ENCODE results near the gene VEGFB.
A peak's percentile ranks its signal among the peaks of the same experiment; 100 is the strongest.
"Not testable (repeated sequence)": the region's sequence is repeated elsewhere in the genome, so short reads cannot be mapped to it uniquely, and the experiment has no call there.

The VEGFB gene

DNA sequence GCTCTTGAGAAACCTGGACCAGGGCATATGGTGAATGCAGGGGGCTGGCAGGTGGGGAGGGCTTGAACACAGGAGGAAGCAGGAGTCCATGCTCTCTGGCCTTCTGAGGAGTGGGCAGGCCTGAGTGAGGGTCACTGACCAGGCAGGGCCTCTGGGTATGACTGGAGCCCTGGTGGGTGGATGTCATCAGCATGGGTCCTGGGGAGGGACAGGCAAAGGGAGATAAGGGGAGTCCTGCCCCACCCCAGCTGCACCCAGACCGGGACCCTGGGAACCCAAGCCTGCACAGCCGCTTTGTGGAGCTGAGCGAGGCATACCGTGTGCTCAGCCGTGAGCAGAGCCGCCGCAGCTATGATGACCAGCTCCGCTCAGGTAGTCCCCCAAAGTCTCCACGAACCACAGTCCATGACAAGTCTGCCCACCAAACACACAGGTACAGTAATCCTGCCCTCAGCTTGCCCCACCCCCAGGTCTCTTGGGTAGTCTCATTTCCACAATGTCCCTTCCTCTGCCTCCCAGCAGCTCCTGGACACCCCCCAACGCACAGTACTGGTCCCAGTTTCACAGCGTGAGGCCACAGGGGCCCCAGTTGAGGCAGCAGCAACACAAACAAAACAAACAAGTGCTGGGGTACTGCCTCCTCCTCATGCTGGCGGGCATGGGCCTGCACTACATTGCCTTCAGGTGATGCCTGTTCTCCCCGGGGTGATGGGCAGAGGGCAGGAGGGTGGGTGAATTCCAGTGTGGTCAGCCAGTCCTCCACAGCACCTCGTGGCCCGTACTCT is 2.0 kb upstream of the VEGFB start:
- no peak for DNase-seq

DNA sequence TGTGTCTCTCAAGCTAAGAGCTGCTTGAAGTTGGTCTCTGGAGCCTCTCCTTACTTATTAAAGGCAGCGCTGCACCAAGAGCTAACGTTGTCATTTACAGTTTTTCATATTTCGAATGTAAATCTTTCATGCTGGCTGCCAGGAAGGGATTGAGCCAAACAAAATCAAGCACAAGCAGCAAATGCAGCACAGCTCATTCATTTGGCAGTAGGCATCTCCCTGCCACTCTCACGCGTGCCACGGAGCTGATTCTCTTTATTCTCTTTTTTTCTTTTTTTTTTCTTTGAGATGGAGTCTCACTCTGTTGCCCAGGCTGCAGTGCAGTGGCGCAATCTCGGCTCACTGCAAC is 1.4 kb upstream of the VEGFB start:
- no peak for DNase-seq

DNA sequence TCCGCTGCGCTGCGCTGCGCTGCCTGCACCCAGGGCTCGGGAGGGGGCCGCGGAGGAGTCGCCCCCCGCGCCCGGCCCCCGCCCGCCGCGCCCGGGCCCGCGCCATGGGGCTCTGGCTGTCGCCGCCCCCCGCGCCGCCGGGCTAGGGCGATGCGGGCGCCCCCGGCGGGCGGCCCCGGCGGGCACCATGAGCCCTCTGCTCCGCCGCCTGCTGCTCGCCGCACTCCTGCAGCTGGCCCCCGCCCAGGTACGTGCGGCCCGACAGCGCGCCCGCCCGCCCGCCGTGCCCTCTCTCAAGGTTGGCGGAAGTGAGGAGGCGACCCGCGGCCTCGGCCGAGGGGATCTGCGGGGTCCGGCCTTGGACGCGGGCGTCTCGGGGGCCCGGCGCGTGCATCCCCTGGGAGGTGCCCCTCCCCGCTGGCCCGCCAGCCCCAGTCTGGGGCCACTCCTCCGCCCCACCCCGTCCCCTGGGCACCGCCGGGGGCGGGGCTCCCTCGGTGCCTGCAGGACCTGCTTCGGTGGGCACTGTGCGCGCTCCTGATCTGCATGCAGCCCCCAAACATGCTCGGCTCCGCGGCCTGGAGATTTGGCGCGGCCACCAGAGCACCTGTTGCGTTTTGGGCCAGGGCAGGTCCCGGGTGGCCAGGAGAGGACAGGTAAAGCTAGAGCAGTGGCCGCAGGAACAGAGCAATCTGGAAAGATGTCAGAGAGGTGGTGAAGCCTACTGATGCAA is 429 bp downstream of the VEGFB start:
- DNase-seq, result peak; percentile 83

DNA sequence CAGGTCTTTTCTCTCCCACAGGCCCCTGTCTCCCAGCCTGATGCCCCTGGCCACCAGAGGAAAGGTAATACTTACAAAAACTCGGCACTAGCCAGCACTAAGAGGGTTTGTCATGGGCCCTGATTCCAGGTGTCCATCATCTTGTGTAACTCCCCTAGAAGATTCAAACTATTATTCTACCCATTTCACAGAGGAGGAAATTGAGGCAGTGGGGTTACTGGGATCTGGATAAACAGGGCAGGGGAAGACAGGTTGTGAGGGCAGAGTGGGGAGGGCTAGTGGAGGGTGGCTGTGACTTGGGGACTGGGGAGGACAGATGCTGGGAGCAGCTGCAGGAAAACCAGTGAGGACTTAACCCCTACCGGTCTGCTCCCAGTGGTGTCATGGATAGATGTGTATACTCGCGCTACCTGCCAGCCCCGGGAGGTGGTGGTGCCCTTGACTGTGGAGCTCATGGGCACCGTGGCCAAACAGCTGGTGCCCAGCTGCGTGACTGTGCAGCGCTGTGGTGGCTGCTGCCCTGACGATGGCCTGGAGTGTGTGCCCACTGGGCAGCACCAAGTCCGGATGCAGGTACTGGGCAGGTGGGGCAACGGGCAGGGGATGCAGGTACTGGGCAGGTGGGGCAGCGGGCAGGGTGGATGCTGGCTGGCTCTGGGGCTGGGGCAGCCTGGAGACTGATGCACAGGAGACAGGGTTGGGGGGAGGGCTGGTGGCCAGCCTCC is 1.2 kb downstream of the VEGFB start:
- DNase-seq, result no peak

DNA sequence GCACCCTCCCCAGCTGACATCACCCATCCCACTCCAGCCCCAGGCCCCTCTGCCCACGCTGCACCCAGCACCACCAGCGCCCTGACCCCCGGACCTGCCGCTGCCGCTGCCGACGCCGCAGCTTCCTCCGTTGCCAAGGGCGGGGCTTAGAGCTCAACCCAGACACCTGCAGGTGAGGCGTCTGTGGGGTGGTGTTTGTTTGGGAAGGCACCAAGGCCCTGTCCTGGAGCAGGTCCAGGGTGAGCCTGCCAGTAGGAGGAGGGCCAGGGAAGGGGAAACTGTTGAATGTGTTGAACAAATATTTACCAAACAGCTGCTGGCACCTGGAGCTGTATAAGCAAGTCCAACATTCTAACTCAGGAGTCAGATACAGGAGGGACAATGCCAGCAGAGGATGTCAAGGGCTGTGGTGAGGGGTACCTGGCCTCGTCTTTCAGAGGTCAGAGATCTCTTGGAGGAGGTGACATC is 3.1 kb downstream of the VEGFB start:
- DNase-seq, result no peak

DNA sequence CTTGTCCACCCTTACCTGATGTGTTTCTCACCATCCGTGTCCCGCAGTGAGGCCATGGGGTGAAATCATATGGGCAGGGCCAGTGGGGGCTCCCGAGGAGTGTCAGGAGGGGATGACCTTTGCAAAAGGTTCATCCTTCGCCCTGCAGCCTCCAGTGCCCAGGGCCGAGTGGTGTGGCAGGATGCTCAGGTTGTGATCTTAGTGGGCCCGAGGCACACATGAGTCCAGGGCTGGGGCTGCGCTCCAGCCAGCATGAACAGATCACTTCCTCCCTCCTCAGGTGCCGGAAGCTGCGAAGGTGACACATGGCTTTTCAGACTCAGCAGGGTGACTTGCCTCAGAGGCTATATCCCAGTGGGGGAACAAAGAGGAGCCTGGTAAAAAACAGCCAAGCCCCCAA is 3.7 kb downstream of the VEGFB start:
- no peak for DNase-seq

DNA sequence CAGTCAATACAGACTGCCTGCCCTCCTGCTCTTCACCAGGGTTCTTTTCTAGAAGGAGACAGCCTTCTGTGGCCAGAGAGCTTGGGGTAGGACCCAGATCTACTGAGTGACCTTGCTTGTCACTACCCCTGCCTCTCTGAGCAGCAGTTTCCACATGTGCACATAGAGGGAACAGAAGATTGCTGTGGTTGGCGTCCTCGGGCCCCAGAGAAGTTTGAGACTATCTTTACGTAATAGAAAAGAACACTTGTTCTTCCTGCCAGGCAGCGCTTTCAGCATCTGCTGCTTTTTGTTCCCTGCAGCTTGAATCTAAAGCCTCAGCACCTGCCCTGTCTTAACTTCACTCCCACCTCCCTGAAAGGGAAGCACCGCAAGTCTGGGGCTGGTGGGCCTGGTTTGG is 4.6 kb downstream of the VEGFB start:
- DNase-seq, result no peak

DNA sequence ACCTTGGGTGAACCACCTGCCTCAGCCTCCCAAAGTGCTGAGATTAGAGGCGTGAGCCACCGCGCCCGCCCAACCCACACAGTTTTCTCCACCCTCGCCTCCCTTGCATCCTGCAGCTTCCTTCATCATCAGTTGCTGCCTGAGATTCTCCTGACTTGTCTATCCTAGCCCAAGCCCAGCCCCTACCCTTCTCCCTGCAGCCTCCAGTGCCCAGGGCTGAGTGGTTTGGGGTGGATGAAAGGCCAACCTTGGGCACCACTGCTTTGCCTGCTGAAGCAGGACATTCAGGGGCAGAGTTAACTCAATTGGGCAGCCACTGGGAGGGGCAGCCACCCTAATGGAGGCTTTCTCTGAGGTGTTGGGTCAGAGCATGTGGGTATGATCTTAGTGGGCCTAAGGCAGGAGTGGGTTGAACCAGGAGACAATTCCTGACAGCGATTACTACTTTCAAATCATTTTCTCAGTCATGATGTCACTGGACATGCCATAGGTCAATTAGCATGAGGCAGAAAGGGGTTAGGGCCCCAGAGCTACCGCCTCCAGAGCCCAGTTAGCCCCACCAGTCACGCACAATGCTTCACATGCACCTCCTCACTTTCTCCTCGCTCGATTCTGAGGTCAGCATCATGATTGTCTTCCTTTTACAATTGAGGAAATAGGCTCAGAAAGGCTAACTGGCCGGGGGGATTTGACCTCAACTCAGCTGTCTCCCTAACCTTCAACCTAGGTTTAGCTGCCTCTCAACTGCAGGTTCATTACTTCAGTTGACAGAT is 5.5 kb downstream of the VEGFB start:
- no peak for DNase-seq

DNA sequence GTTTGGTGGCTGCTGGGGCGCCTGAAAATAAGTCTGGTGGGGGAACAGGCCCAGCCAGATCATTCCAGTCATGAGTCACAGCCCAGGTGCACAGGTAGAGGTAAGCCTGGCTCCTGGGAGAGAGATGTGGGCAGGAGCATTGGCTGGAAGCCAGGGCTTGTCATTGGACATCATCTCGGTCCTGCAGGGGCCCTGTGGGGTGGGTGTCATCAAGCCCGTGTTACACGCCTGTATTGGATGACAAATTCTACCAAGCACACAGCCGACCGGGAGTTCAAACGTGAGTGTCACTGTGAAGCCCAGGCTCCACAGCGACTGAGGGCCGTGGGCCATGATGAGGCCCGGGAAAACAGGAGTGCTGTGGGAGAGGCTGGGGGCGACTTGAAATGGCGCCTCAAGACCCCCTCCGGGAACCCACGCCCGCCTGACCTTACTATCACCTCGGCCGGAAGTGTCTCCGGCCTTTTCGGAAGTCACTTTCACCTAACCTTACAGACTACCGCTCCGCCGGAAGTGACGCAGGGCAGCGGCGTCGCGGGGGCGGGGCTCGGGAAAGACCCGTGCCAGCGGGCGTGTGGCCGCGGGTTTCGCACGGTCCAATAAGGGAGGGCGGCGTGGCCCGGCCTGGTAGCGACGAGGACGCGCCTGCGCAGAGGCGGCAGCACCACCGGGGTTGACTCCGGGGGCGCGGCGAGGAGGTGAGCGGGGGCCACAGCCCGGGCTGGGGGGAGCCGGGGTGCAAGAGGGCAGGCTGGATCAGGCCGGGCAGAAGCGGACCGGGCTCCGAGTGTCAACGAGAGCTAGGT is 6.3 kb downstream of the VEGFB start, which contains the start of gene FKBP2:
FKBP2 (plus strand) TSS at position 661 of the 806 bp plus-strand sequence. CDS start 1,293 bp downstream, outside the sequence.
- DNase-seq, result peak; percentile 99

DNA sequence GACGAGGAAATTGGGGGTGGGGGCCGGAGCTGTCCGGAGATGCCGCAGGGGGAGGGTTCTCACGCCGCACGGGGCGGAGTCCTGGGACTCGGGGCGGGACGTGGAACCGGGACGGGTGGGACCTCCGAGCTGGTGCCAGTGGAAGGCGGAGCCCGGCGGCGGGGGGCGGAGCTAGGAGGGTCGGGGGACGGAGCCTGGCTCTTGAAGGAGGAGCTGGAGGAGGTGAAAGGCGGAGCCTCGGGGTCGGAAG is 6.8 kb downstream of the VEGFB start:
- DNase-seq, result peak; percentile 100

DNA sequence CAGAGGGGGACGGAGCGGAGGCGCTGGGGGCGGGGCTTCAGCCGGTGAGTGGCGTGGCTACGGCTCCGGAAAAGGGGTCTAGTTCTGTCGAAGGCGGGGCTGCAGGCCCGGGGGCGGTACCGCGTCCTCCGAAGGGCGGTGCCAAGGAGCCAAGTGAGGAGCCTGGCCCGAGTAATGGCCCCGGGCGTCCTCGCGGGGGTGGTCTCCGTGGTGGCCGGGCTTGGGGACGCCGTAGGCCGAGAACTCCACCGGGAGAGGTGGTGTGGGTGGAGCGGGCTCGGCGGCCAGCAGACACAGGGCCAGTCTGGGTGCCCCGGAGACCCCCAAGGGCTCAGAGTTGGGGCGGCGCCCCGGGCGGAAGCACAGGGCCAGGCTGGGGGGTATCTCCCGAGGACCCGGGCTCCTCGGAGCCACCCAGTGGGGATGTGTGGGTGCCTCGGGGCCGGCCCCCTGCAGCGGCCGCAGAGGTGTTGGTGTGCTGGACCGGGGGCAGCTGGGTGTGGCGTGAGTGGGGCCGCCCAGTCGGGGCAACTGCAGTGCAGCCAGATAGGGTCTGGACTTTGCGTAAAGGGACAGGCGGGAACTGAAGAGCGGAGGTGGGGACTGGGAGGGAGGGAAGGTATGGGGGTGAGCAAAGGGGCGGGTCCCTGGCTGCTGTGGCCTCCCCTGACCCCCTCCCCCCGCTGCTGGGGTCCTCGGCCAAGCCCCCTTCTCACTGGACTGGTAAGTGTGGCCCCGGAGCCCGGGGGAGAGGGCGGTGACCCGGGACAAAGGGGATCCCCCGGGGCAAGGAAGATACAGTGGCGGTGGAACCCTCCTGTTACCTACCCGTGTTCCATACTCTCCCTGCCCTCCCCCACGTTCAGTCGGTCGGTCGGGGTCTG is 7.3 kb downstream of the VEGFB start:
- DNase-seq, result no peak

DNA sequence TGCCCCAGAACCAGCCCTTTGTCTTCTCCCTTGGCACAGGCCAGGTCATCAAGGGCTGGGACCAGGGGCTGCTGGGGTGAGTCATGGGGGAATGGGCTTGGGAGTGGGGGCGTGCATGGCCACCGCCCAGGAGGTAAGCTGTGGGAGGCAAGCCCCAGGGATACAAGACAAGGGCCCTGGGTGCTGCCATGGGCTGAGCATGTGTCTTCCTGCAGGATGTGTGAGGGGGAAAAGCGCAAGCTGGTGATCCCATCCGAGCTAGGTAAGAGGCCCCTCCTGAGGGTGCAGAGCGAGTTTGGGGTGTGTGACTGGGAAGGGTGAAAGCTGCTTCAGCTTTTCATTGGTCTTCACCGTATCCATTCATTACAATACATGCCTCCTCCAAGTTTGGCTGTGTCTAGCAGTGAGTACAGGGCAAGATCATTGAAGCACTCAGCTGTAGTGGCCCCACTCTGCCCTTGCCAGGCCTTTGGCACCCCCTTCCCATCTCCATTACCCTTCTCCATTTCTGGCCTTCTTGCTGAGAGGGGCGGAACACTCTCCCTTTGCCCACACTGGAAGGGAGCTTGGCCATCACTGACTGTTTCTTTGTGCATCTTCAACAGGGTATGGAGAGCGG is 9.0 kb downstream of the VEGFB start:
- no peak for DNase-seq

DNA sequence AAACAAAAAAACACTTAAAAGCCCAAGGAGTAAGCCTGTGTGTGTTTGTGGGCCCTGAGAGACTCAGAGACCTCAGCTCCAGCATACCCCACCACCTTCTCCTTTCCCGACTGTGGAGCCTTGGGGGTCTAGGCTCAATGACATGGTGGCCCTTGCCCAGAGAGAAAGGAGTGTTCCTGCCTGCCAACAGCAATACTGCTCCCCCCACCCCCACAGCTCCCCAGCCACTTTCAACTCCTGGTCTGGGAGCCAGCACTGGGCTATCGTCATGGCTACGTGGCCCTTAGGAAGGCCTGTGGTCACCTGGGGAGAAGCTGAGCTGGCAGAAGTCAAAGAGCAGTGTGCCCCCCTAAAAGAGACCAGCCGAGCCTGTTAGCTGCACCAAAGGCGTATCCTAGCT is 9.7 kb downstream of the VEGFB start:
- DNase-seq, result no peak

DNA sequence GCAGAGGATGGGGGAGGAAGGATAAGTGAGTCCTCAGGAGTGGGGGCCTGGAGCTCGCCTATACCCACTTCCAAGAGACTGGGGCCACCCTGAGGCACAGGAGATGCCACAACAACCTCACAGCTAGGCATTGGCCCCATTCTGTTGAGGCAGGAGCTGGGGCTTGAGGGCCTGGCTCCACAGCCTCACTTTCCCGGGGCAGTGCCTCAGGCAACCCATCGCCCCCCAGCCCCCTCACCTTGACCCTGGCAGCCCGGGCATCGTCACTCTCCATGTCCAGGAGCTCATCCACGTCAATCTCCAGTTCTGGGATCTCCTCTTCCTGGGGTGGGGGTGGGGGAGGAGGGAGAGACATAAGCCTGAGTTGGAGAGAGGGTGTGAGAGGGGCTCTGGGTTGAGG is 10.6 kb downstream of the VEGFB start:
- no peak for DNase-seq

DNA sequence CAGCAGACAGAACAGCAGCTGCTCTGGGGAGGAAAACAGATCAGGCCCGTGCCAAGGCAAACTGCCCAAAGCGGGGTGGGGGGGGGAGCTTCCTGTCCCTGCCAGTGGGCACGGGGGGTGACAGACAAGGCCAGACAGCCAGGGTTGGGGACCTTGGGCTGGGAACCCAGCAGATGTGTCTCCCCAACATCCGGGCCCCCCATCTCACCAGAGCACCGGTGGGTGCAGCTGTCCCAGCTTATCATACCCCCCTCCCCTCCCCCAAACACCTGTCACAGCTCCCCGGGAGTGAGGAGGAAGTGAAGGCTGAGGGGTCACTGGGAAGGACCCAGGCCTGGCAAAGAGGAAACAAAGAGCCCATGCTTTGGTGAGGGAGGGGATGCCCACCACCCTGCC is 11.0 kb downstream of the VEGFB start:
- no peak for DNase-seq

DNA sequence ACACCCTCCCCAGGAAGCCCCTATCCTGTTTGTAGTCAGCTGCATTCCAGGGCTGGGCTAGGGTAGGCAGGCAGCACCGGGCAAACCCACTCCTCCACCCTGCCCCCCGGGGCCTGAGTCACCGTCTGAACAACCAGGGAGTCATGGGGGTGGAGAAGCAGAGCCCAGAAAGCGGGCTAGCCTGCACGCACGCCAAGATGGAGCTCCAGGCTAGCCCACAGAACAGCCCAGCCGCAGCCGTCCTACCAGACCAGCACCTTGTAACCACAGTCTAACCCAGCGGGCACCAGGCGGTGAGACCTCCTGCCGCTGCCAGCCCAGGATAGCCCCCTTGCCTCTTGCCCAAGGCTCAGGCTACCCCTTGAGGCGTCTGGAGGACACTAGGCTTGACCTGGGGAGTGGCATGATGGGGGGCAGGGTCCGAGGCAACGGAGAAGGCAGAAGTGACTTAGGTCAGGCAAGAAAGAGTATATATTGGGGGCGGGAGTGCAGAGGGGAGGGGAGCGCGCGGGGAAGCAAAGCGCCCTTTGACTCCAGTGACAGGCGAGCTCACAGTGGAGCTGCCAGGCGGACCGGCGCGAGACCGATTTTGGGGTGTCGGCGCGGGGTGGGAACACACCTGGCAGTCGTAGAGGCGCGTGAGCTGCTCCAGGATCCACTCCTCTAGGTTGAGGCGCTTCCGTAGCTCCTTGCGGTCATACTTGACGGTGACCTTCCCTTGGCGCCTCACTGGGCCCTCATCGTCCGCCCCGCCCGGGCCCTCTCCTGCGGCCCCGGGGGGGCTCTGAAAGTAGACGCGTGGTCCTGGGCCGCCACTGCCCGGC is 11.6 kb downstream of the VEGFB start:
- peak; percentile 91 for DNase-seq

DNA sequence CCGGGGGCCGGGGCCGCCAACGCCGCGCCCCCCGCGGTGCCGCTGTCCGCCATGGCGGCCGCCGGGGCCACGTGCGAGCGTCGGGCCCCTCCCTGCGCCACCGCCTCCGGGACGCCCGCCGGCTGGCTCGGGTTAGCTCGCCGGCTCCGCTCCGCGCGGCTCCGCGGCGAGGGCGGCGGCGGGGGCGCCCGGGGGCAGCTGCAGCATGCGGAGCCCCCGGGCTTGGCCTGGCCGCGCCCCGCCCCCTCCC is 12.2 kb downstream of the VEGFB start:
- not testable (repeated sequence) for DNase-seq

DNA sequence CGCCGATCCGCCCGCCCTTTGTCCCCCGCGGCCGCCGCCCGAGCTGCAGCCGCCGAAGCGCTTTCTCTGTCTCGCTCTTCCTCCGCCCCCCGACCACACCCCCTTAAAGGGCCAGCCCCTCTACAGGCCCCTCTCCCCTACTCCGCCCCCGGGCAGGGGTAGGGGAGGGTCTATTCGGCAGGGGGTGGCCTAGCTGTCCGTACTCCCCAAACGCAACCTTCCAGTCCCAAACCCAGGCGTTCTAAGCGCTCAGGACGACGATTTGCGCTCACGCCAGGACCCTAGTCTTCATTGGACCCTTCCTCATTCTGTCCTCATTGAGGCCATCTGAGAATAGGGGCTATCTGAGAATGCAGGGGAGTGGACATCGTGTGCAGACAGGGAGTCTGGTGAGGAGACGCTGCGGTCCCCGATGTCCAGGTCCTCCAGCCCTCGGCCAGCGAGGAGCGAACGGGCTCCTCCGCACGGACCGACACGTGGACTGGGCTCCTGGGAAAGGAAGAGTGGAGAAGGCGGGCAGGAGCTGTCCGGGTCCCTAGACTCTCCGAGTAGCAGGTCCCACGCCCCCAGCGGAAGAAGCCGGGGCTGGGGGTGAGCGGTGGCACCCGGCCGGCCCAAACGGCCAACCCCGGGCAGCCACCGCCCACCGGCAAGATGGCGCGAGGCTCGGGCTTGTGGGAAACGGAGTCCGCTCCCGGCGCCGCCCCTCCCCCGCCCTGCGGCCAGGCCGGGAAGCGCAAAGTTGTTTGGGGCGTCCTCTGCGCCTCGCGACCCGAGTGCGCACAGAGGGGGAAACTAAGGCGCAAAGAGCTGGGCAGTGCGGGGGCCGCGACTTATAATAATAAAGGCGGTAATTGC is 12.7 kb downstream of the VEGFB start, which contains the start of gene PPP1R14B:
PPP1R14B (minus strand) TSS at position 73 of the 858 bp plus-strand sequence. CDS start 270 bp downstream, outside the sequence.
- DNase-seq, result peak; percentile 91

All from activated CD8-positive, alpha-beta memory T cell treated with anti-CD3 and anti-CD28 coated beads for 24 hours (primary cell).